Mucosa of descending colon (tissue), 3 donors: ENCODE measurements around the gene ADCY5. TPM values are rescaled to one million over a fixed set of nuclear protein-coding genes. Genes with fewer than 3 reads are reported as not detected.

ENCODE experiments used
- ATAC-seq: fragments of 200-7000 bp; cut with Tn5 transposase; one replicate; pipeline ENCODE4 v1.9.1; 2020; ENCODE audit warnings: mild to moderate bottlenecking, moderate library complexity
- DNase-seq, 3 donors: peaks; one replicate each; pipeline ENCODE4 v3.0.0-alpha.2; 2020
- H3K36me3 ChIP-seq: fragments of 200-600 bp; one replicate; pipeline ENCODE4 v1.8.0; 2021; ENCODE audit warnings: low read depth, mild to moderate bottlenecking
- H3K4me1 ChIP-seq: fragments of 200-600 bp; one replicate; pipeline ENCODE4 v1.8.0; 2021; ENCODE audit warnings: low read depth, mild to moderate bottlenecking
- H3K4me3 ChIP-seq: fragments of 200-600 bp; one replicate; pipeline ENCODE4 v1.8.0; 2021; ENCODE audit warnings: mild to moderate bottlenecking
- H3K9me3 ChIP-seq: fragments of 200-600 bp; one replicate; pipeline ENCODE4 v1.8.0; 2021; ENCODE audit warnings: mild to moderate bottlenecking
- CTCF ChIP-seq: fragments of 200-600 bp; IDR thresholded peaks from one replicate; pipeline ENCODE4 v1.8.0; 2022; ENCODE audit warnings: antibody characterized with exemption, mild to moderate bottlenecking
- intact Hi-C, 2 donors: fragments of 100-400 bp; cut with DNase I in 1 of 2; cut with micrococcal nuclease in 1 of 2; formaldehyde crosslinking; loops; one replicate each; pipeline versions ENCODE4 v1.11.0 to v1.11.1; 2022; cut with DNase I, micrococcal nuclease
- total RNA-seq, 3 donors: library from RNA; stranded (reverse); fragmentation: NEBNext Ultra II Directional in 2 of 3; extraction: Animal tissue kit (Norgen Biotek cat#: 25700) in 2 of 3; gene quantifications; one replicate each; pipeline versions ENCODE4 v1.2.1 to v1.2.4, GENCODE V29; 2021 to 2023
- donor health status: DM: no; HTN: no; CAD: no; lungs with moderate emphysema.
- donor health status: DM: no; HTN: no; CAD: no.
- donor health status: DM: no; HTN: yes; CAD: no.

Gene ADCY5
- total RNA-seq, 3 donors from 2014 or later: 7.8 to 72.6 (median 12.6) TPM

GRCh38 chr3:123298903-123299302, 150.0 kb downstream of the ADCY5 start:
- TF ChIP-seq CTCF: no peak
- intact Hi-C loops: no loop called here
- Histone ChIP-seq H3K4me3 (no peak overlapping the region), H3K36me3 (no peaks in the 10 kb centered on the region), H3K4me1 (no peaks in the 10 kb centered on the region), H3K9me3 (no peaks in the 10 kb centered on the region)
- DNase-seq (no peak), ATAC-seq (no peak)

- Histone ChIP-seq H3K36me3 (no peaks in the 10 kb centered on the region), H3K9me3 (no peaks in the 10 kb centered on the region), H3K4me1 (no peaks in the 10 kb centered on the region), H3K4me3 (no peak overlapping the region)
- TF ChIP-seq CTCF: no peak
- ATAC-seq (no peak), DNase-seq (no peak)
- intact Hi-C loops: no loop called here
Measured at GRCh38 chr3:123297627-123297899, 151.3 kb downstream of the ADCY5 start.

GRCh38 chr3:123296836-123297626, 151.9 kb downstream of the ADCY5 start:
- H3K36me3 ChIP-seq: no peaks in the 10 kb centered on the region
- no peak for DNase-seq

GRCh38 chr3:123296261-123296660, 152.6 kb downstream of the ADCY5 start:
- TF ChIP-seq CTCF: no peak
- Histone ChIP-seq H3K9me3 (no peaks in the 10 kb centered on the region), H3K36me3 (no peaks in the 10 kb centered on the region), H3K4me3 (no peak overlapping the region), H3K4me1 (no peaks in the 10 kb centered on the region)
- intact Hi-C loops: no loop called here
- ATAC-seq (no peak), DNase-seq (no peak)

More at GRCh38 chr3:123296836-123297626, 151.9 kb downstream of the ADCY5 start:
- intact Hi-C loops: no loop called here
- no peak for ATAC-seq
- no peaks in the 10 kb centered on the region for H3K4me1 ChIP-seq
- TF ChIP-seq CTCF: no peak
- H3K9me3 ChIP-seq: no peaks in the 10 kb centered on the region
- no peak overlapping the region for H3K4me3 ChIP-seq

- no peak for DNase-seq
- no peak for TF ChIP-seq CTCF
- no peak for ATAC-seq
- Histone ChIP-seq H3K4me1 (no peaks in the 10 kb centered on the region), H3K4me3 (no peak overlapping the region), H3K36me3 (no peaks in the 10 kb centered on the region), H3K9me3 (no peaks in the 10 kb centered on the region)
- intact Hi-C loops: no loop called here
Measured at GRCh38 chr3:123295901-123296250, 153.0 kb downstream of the ADCY5 start.
